Measurements from ENCODE around the gene P2RX3. TPM values are rescaled to one million over a fixed set of nuclear protein-coding genes. Genes with fewer than 3 reads are reported as not detected.

P2RX3 gene
- total and polyA plus RNA-seq, 2 experiments from 2014 or later, result 0.15 to 0.35 TPM

GRCh38 chr11:57370251-57370650 is 32.1 kb downstream of the P2RX3 start:
- Histone ChIP-seq H3K4me1 (ENCODE audit: insufficient read depth) (peaks cover 10% of the 10 kb centered on the region), H2AFZ (no peak overlapping the region), H3K4me3 (no peak overlapping the region), H3F3A (replicated peaks; ENCODE audit: low read depth) (0 out of 2 replicates have a peak, but pooled peaks cover 3% of the 10 kb centered on the region), H3K79me2 (replicated peaks; ENCODE audit: insufficient read depth) (no peaks in the 10 kb centered on the region), H3K27me3 (ENCODE audit: insufficient read depth) (no peaks in the 10 kb centered on the region), H3K36me3 (ENCODE audit: insufficient read depth) (no peaks in the 10 kb centered on the region), H3K27ac (ENCODE audit: low read depth) (no peak overlapping the region), H4K20me1 (replicated peaks; ENCODE audit: insufficient read depth) (no peaks in the 10 kb centered on the region), H3K9me2 (ENCODE audit: insufficient read depth) (no peaks in the 10 kb centered on the region), H3K4me2 (no peak overlapping the region)
- no peaks in the 10 kb centered on the region for H3K36me3 Mint-ChIP-seq (ENCODE audit: low read depth)
- no peak for DNase-seq (ENCODE audit: low spot score)
- no peaks in the 10 kb centered on the region for H3K9me3 Mint-ChIP-seq
- no peak overlapping the region for H3K27ac Mint-ChIP-seq
- TF ChIP-seq STAT1 (IDR thresholded peaks at IDR 0.05; ENCODE audit: unreplicated experiment), result no peak
- no peak for TF ChIP-seq ZNF462 (CRISPR knock-in tag; IDR thresholded peaks at IDR 0.05)
- no peak for TF ChIP-seq CREB1 (CRISPR knock-in tag; IDR thresholded peaks at IDR 0.05; ENCODE audit: low read depth)
- TF ChIP-seq ZNF114 (CRISPR knock-in tag; IDR thresholded peaks at IDR 0.05), result no peak
- H3K4me1 Mint-ChIP-seq, result peaks cover 16% of the 10 kb centered on the region
- H3K27me3 Mint-ChIP-seq (ENCODE audit: insufficient read depth, low read depth, poor library complexity), result peaks cover 6% of the 10 kb centered on the region
- H3K4me3 Mint-ChIP-seq, result no peak overlapping the region
- no peak for ATAC-seq

GRCh38 chr11:57370941-57371340 is 32.8 kb downstream of the P2RX3 start:
- Histone ChIP-seq H2AFZ (no peak overlapping the region), H3K79me2 (replicated peaks; ENCODE audit: insufficient read depth) (no peaks in the 10 kb centered on the region), H3K27ac (ENCODE audit: low read depth) (no peak overlapping the region), H4K20me1 (replicated peaks; ENCODE audit: insufficient read depth) (no peaks in the 10 kb centered on the region), H3K9me2 (ENCODE audit: insufficient read depth) (no peaks in the 10 kb centered on the region), H3K4me1 (ENCODE audit: insufficient read depth) (peaks cover 3% of the 10 kb centered on the region; the same call in 1 of the 2 replicates), H3K36me3 (ENCODE audit: insufficient read depth) (no peaks in the 10 kb centered on the region), H3K4me2 (no peak overlapping the region), H3K4me3 (no peak overlapping the region), H3F3A (replicated peaks; ENCODE audit: low read depth) (no peaks in the 10 kb centered on the region), H3K27me3 (ENCODE audit: insufficient read depth) (no peaks in the 10 kb centered on the region)
- peaks cover 6% of the 10 kb centered on the region for H3K27me3 Mint-ChIP-seq (ENCODE audit: insufficient read depth, low read depth, poor library complexity)
- H3K4me3 Mint-ChIP-seq, result no peak overlapping the region
- H3K4me1 Mint-ChIP-seq, result peaks cover 9% of the 10 kb centered on the region
- no peak for ATAC-seq
- TF ChIP-seq EZH2 (IDR thresholded peaks at IDR 0.05; ENCODE audit: low read depth, unreplicated experiment) (no peak), ZNF114 (CRISPR knock-in tag; IDR thresholded peaks at IDR 0.05) (no peak), ETS1 (IDR thresholded peaks at IDR 0.05) (no peak), JUNB (IDR thresholded peaks at IDR 0.05; ENCODE audit: unreplicated experiment) (no peak)
- H3K27ac Mint-ChIP-seq, result no peak overlapping the region
- H3K9me3 Mint-ChIP-seq, result no peaks in the 10 kb centered on the region
- no peak for DNase-seq (ENCODE audit: low spot score)
- no peaks in the 10 kb centered on the region for H3K36me3 Mint-ChIP-seq (ENCODE audit: low read depth)
